ENCODE results near the gene ANXA5. TPM values are rescaled to one million over a fixed set of nuclear protein-coding genes. Genes with fewer than 3 reads are reported as not detected.

The ANXA5 gene
- total RNA-seq, 2 experiments from 2014 or later: 50.8 to 55.9 TPM

- Histone ChIP-seq H3K36me3 (ENCODE audit: insufficient read depth, low read length) (no peaks in the 10 kb centered on the region), H3K9me3 (ENCODE audit: control insufficient read depth in 1 of 2, insufficient read depth in 1 of 2, low read length in 2 of 2) (peaks cover 0 to 4% of the 10 kb centered on the region in 2 experiments), H3K4me1 (ENCODE audit: insufficient read depth, low read length) (peaks cover 5% of the 10 kb centered on the region), H3K27me3 (ENCODE audit: control insufficient read depth in 1 of 2, insufficient read depth in 2 of 2, low read length in 2 of 2) (peaks cover 6 to 29% of the 10 kb centered on the region in 2 experiments), H3K4me3 (ENCODE audit: low read length) (no peak overlapping the region), H3K27ac (ENCODE audit: low read depth in 1 of 2, low read length in 2 of 2) (no peak overlapping the region)
- Mint-ChIP-seq H3K9me3 (no peaks in the 10 kb centered on the region), H3K4me3 (no peak overlapping the region), H3K27ac (no peak overlapping the region), H3K27me3 (peaks cover 70% of the 10 kb centered on the region), H3K4me1 (ENCODE audit: low read depth) (peaks cover 8% of the 10 kb centered on the region), H3K36me3 (ENCODE audit: low read depth) (no peaks in the 10 kb centered on the region)
- no peak for TF ChIP-seq CTCF (IDR thresholded peaks at IDR 0.05)
- ChIA-PET CTCF (no interaction called here), POLR2A (no interaction called here)
- no peak for DNase-seq
- intact Hi-C loops (cut with DNase I, micrococcal nuclease): no loop called here
- no peak for ATAC-seq (ENCODE audit: poor library complexity)
These were observed 16.0 kb upstream of the ANXA5 start for GRCh38 chr4:121712783-121713182.

- ChIA-PET POLR2A (no interaction called here), CTCF (no interaction called here)
- Histone ChIP-seq H3K36me3 (ENCODE audit: insufficient read depth, low read length) (no peaks in the 10 kb centered on the region), H3K9me3 (ENCODE audit: control insufficient read depth in 1 of 2, insufficient read depth in 1 of 2, low read length in 2 of 2) (peaks cover 0 to 4% of the 10 kb centered on the region in 2 experiments), H3K4me1 (ENCODE audit: insufficient read depth, low read length) (peaks cover 5% of the 10 kb centered on the region), H3K27ac (ENCODE audit: low read depth in 1 of 2, low read length in 2 of 2) (no peak overlapping the region), H3K4me3 (ENCODE audit: low read length) (no peak overlapping the region), H3K27me3 (ENCODE audit: control insufficient read depth in 1 of 2, insufficient read depth in 2 of 2, low read length in 2 of 2) (peaks cover 6 to 29% of the 10 kb centered on the region in 2 experiments)
- intact Hi-C loops (cut with DNase I, micrococcal nuclease): no loop called here
- TF ChIP-seq CTCF (IDR thresholded peaks at IDR 0.05): no peak
- no peak overlapping the region for H3K4me3 Mint-ChIP-seq
- peaks cover 74% of the 10 kb centered on the region for H3K27me3 Mint-ChIP-seq
- no peaks in the 10 kb centered on the region for H3K36me3 Mint-ChIP-seq (ENCODE audit: low read depth)
- DNase-seq: no peak
- no peak for ATAC-seq (ENCODE audit: poor library complexity)
- H3K27ac Mint-ChIP-seq: no peak overlapping the region
- H3K9me3 Mint-ChIP-seq: no peaks in the 10 kb centered on the region
- peaks cover 8% of the 10 kb centered on the region for H3K4me1 Mint-ChIP-seq (ENCODE audit: low read depth)
These were observed 15.3 kb upstream of the ANXA5 start for GRCh38 chr4:121712001-121712651.

- intact Hi-C loops (cut with DNase I, micrococcal nuclease): no loop called here
- ChIA-PET CTCF (no interaction called here), POLR2A (interaction anchor here (1.1 kb wide), 1 partner anchor 29 kb away, joined by 4 read pairs; no protein-coding TSS in a partner anchor)
- DNase-seq (peak in 3 of 14 experiments; percentile 22 to 64 (median 51)), ATAC-seq (ENCODE audit: poor library complexity) (no peak)
- H3K36me3 Mint-ChIP-seq (ENCODE audit: low read depth): no peaks in the 10 kb centered on the region
- Histone ChIP-seq H3K27me3 (ENCODE audit: control insufficient read depth in 1 of 2, insufficient read depth in 2 of 2, low read length in 2 of 2) (peaks cover 6 to 26% of the 10 kb centered on the region in 2 experiments), H3K27ac (ENCODE audit: low read depth in 1 of 2, low read length in 2 of 2) (no peak overlapping the region), H3K9me3 (ENCODE audit: control insufficient read depth in 1 of 2, insufficient read depth in 1 of 2, low read length in 2 of 2) (peaks cover 0 to 4% of the 10 kb centered on the region in 2 experiments), H3K4me3 (ENCODE audit: low read length) (no peak overlapping the region), H3K4me1 (ENCODE audit: insufficient read depth, low read length) (peaks cover 10% of the 10 kb centered on the region), H3K36me3 (ENCODE audit: insufficient read depth, low read length) (no peaks in the 10 kb centered on the region)
- no peak for TF ChIP-seq CTCF (IDR thresholded peaks at IDR 0.05)
- no peak overlapping the region for H3K27ac Mint-ChIP-seq
- H3K4me1 Mint-ChIP-seq (ENCODE audit: low read depth): peaks cover 8% of the 10 kb centered on the region
- peaks cover 76% of the 10 kb centered on the region for H3K27me3 Mint-ChIP-seq
- H3K4me3 Mint-ChIP-seq: peak overlapping the region; percentile 7
- no peaks in the 10 kb centered on the region for H3K9me3 Mint-ChIP-seq
These were observed 14.7 kb upstream of the ANXA5 start for GRCh38 chr4:121711263-121712000.

Data from CD4-positive, alpha-beta T cell (primary cell).